ENCODE data around the gene IGFBP4.

The IGFBP4 gene

GRCh38 chr17:40471846-40472732, 28.8 kb downstream of the IGFBP4 start:
- no peak for DNase-seq (ENCODE audit: low spot score)

GRCh38 chr17:40472733-40473452, 29.6 kb downstream of the IGFBP4 start:
- DNase-seq (ENCODE audit: low spot score): no peak

GRCh38 chr17:40473573-40474365, 30.5 kb downstream of the IGFBP4 start:
- no peak for DNase-seq (ENCODE audit: low spot score)

GRCh38 chr17:40474419-40475002, 31.3 kb downstream of the IGFBP4 start:
- DNase-seq (ENCODE audit: low spot score): no peak

- DNase-seq (ENCODE audit: low spot score): no peak
Observed at GRCh38 chr17:40475234-40475908, 32.1 kb downstream of the IGFBP4 start.

- DNase-seq (ENCODE audit: low spot score): no peak
Observed at GRCh38 chr17:40477796-40478195, 34.5 kb downstream of the IGFBP4 start.

- DNase-seq (ENCODE audit: low spot score): no peak
Observed at GRCh38 chr17:40478486-40478885, 35.2 kb downstream of the IGFBP4 start.

- DNase-seq (ENCODE audit: low spot score): no peak
Observed at GRCh38 chr17:40479754-40480480, 36.7 kb downstream of the IGFBP4 start.

GRCh38 chr17:40480501-40481003, 37.3 kb downstream of the IGFBP4 start:
- DNase-seq (ENCODE audit: low spot score): no peak

- DNase-seq (ENCODE audit: low spot score): no peak
Observed at GRCh38 chr17:40481106-40481505, 37.9 kb downstream of the IGFBP4 start.

GRCh38 chr17:40482722-40483121, 39.5 kb downstream of the IGFBP4 start:
- DNase-seq (ENCODE audit: low spot score): no peak

- DNase-seq (ENCODE audit: low spot score): no peak
Observed at GRCh38 chr17:40483679-40484078, 40.4 kb downstream of the IGFBP4 start.

- DNase-seq (ENCODE audit: low spot score): no peak
Observed at GRCh38 chr17:40484285-40484972, 41.2 kb downstream of the IGFBP4 start.

- DNase-seq (ENCODE audit: low spot score): no peak
Observed at GRCh38 chr17:40484973-40485530, 41.8 kb downstream of the IGFBP4 start.

- DNase-seq (ENCODE audit: low spot score): no peak
Observed at GRCh38 chr17:40485851-40486521, 42.7 kb downstream of the IGFBP4 start.

GRCh38 chr17:40486522-40487370, 43.5 kb downstream of the IGFBP4 start:
- DNase-seq (ENCODE audit: low spot score): no peak

GRCh38 chr17:40487371-40488020, 44.2 kb downstream of the IGFBP4 start:
- no peak for DNase-seq (ENCODE audit: low spot score)
